ENCODE data around the gene ZNF182.
A peak's percentile ranks its signal among the peaks of the same experiment; 100 is the strongest.
"Not testable (repeated sequence)": the region's sequence is repeated elsewhere in the genome, so short reads cannot be mapped to it uniquely, and the experiment has no call there.

ZNF182 gene

GRCh38 chrX:48003758-48004457 lies at the start of gene ZNF182:
Gene ZNF182, minus strand, starts transcription at chrX:48003989. Its CDS starts 1,380 bp downstream, at chrX:48002609.
- DNase-seq (ENCODE audit: low read depth in 2 of 2): peak; percentile 79 to 84

- DNase-seq (ENCODE audit: low read depth in 2 of 2): no peak
Observed at GRCh38 chrX:48046846-48047245, 43.1 kb upstream of the ZNF182 start.

- DNase-seq (ENCODE audit: low read depth in 2 of 2): no peak
Observed at GRCh38 chrX:48045410-48046311, 41.9 kb upstream of the ZNF182 start.

- DNase-seq (ENCODE audit: low read depth in 2 of 2): no peak
Observed at GRCh38 chrX:48043056-48043455, 39.3 kb upstream of the ZNF182 start.

- no peak for DNase-seq (ENCODE audit: low read depth in 2 of 2)
Observed at GRCh38 chrX:48035891-48036290, 32.1 kb upstream of the ZNF182 start.

GRCh38 chrX:48030641-48031173 lies 26.9 kb upstream of the ZNF182 start:
- DNase-seq (ENCODE audit: low read depth in 2 of 2): not testable (repeated sequence)

- no peak for DNase-seq (ENCODE audit: low read depth in 2 of 2)
Observed at GRCh38 chrX:48030237-48030636, 26.4 kb upstream of the ZNF182 start.

GRCh38 chrX:48028091-48028490 lies 24.3 kb upstream of the ZNF182 start:
- DNase-seq (ENCODE audit: low read depth in 2 of 2): no peak

- not testable (repeated sequence) for DNase-seq (ENCODE audit: low read depth in 2 of 2)
Observed at GRCh38 chrX:48027545-48027944, 23.8 kb upstream of the ZNF182 start.

- DNase-seq (ENCODE audit: low read depth in 2 of 2): peak in 1 of 2 donors; percentile 11
Observed at GRCh38 chrX:48025561-48025960, 21.8 kb upstream of the ZNF182 start.

GRCh38 chrX:48022738-48023137 lies 18.9 kb upstream of the ZNF182 start:
- no peak for DNase-seq (ENCODE audit: low read depth in 2 of 2)

- no peak for DNase-seq (ENCODE audit: low read depth in 2 of 2)
Observed at GRCh38 chrX:48022100-48022499, 18.3 kb upstream of the ZNF182 start.

GRCh38 chrX:48021026-48021900 lies 17.5 kb upstream of the ZNF182 start:
- DNase-seq (ENCODE audit: low read depth in 2 of 2): peak; percentile 30 to 40

GRCh38 chrX:48020472-48020871 lies 16.7 kb upstream of the ZNF182 start:
- peak in 1 of 2 donors; percentile 14 for DNase-seq (ENCODE audit: low read depth in 2 of 2)

GRCh38 chrX:48019892-48020291 lies 16.1 kb upstream of the ZNF182 start:
- not testable (repeated sequence) for DNase-seq (ENCODE audit: low read depth in 2 of 2)

GRCh38 chrX:48016583-48017310 lies 13.0 kb upstream of the ZNF182 start:
- not testable (repeated sequence) for DNase-seq (ENCODE audit: low read depth in 2 of 2)

- not testable (repeated sequence) for DNase-seq (ENCODE audit: low read depth in 2 of 2)
Observed at GRCh38 chrX:48009445-48009960, 5.7 kb upstream of the ZNF182 start.

GRCh38 chrX:48006688-48007087 lies 2.9 kb upstream of the ZNF182 start, which contains the start of gene SPACA5:
Gene SPACA5, plus strand, starts transcription at chrX:48006988. Its CDS starts 815 bp downstream, at chrX:48007803.
- DNase-seq (ENCODE audit: low read depth in 2 of 2): not testable (repeated sequence)

GRCh38 chrX:48003367-48003757 lies 427 bp downstream of the ZNF182 start:
- no peak for DNase-seq (ENCODE audit: low read depth in 2 of 2)

- DNase-seq (ENCODE audit: low read depth in 2 of 2): no peak
Observed at GRCh38 chrX:48002929-48003328, 860 bp downstream of the ZNF182 start.

All from activated CD8-positive, alpha-beta memory T cell treated with anti-CD3 and anti-CD28 coated beads for 4 hours (primary cell).